Esophagus (tissue), 2 donors: ENCODE data around the gene TMED7. TPM values are rescaled to one million over a fixed set of nuclear protein-coding genes. Genes with fewer than 3 reads are reported as not detected.

Experiments used
- H3K27ac ChIP-seq, 2 donors: one replicate each; pipeline ENCODE4 v1.5.1; 2013; ENCODE audit warnings: low read depth in 2 of 2, mild to moderate bottlenecking in 2 of 2, inconsistent platforms in 1 of 2, low read length in 1 of 2, moderate library complexity in 1 of 2
- H3K27me3 ChIP-seq, 2 donors: one replicate each; pipeline ENCODE4 v1.6.1; 2013; ENCODE audit warnings: low read length in 2 of 2, control low read depth in 1 of 2, mild to moderate bottlenecking in 1 of 2; ENCODE audit not compliant: insufficient read depth in 2 of 2, control insufficient read depth in 1 of 2
- H3K36me3 ChIP-seq, 2 donors: one replicate each; pipeline ENCODE4 v1.6.1; 2013; ENCODE audit warnings: low read length in 1 of 2; ENCODE audit not compliant: control insufficient read depth in 2 of 2, insufficient read depth in 2 of 2
- H3K4me1 ChIP-seq, 2 donors: one replicate each; pipeline ENCODE4 v1.6.1; 2013; ENCODE audit warnings: low read length in 1 of 2; ENCODE audit not compliant: control insufficient read depth in 2 of 2, insufficient read depth in 2 of 2
- H3K4me3 ChIP-seq, 2 donors: one replicate each; pipeline ENCODE4 v1.5.1; 2013; ENCODE audit warnings: low read length in 2 of 2, mild to moderate bottlenecking in 2 of 2, low read depth in 1 of 2, moderate library complexity in 1 of 2
- H3K9me3 ChIP-seq, 2 donors: one replicate each; pipeline ENCODE4 v1.6.1; 2013; ENCODE audit warnings: mild to moderate bottlenecking in 2 of 2, low read depth in 1 of 2, low read length in 1 of 2, moderate library complexity in 1 of 2; ENCODE audit not compliant: control insufficient read depth in 2 of 2, insufficient read depth in 1 of 2
- WGBS, 2 donors: extraction: QIAGEN DNeasy Blood & Tissue Kit; methylation state at CpG; one replicate each; pipeline ENCODE4 v1.1.7; 2013; 5-methylcytosine and 5-hydroxymethylcytosine counted together
- polyA plus RNA-seq, 2 donors: library from polyadenylated mRNA; stranded (reverse); fragments of 200-250 nt; gene quantifications; one replicate each; pipeline ENCODE4 v1.2.3, GENCODE V29; 2013
- donor health status: healthy with polysubstance abuse.
- donor health status: Bipolar disorder and iron deficiency.

The TMED7 gene
- polyA plus RNA-seq, 2 donors, result 11.7 to 20.6 TPM

GRCh38 chr5:115579216-115579615 is 46.6 kb downstream of the TMED7 start:
- no peaks in the 10 kb centered on the region for H3K9me3 ChIP-seq
- no peaks in the 10 kb centered on the region for H3K4me1 ChIP-seq
- 73 to 76% methylated on average over 3 of the region's 3 CpGs for WGBS, 2 donors
- no peak overlapping the region for H3K27ac ChIP-seq
- no peak overlapping the region for H3K4me3 ChIP-seq
- H3K36me3 ChIP-seq, result no peaks in the 10 kb centered on the region
- no peaks in the 10 kb centered on the region for H3K27me3 ChIP-seq

DNA sequence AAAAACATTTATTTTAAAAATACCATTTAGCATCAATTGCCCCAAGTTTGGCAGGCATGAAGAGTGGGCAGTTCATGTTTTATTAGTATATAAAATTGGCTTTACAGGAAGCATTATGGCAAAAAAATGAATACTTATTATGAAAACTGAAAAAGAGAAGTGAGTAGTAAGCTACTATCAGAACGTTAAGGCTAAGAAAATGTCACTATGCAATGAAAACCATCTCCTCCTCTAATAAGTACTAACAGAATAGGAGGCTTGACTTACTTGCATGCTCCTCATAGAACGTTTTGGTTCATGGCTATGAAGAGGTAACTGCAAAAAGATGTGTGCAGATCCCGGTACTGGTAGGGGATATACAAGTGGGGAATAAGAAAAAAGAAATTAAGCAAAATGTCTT is 47.2 kb downstream of the TMED7 start:
- Histone ChIP-seq H3K27ac (no peak overlapping the region), H3K27me3 (no peaks in the 10 kb centered on the region), H3K4me1 (no peaks in the 10 kb centered on the region), H3K9me3 (no peaks in the 10 kb centered on the region), H3K4me3 (no peak overlapping the region), H3K36me3 (no peaks in the 10 kb centered on the region)
- 82 to 88% methylated on average over 3 of the region's 3 CpGs for WGBS, 2 donors

GRCh38 chr5:115577741-115578140 is 48.1 kb downstream of the TMED7 start:
- Histone ChIP-seq H3K27ac (no peak overlapping the region), H3K4me3 (no peak overlapping the region), H3K4me1 (no peaks in the 10 kb centered on the region), H3K9me3 (no peaks in the 10 kb centered on the region), H3K36me3 (no peaks in the 10 kb centered on the region), H3K27me3 (no peaks in the 10 kb centered on the region)
- 86 to 92% methylated on average over 6 of the region's 6 CpGs for WGBS, 2 donors

DNA sequence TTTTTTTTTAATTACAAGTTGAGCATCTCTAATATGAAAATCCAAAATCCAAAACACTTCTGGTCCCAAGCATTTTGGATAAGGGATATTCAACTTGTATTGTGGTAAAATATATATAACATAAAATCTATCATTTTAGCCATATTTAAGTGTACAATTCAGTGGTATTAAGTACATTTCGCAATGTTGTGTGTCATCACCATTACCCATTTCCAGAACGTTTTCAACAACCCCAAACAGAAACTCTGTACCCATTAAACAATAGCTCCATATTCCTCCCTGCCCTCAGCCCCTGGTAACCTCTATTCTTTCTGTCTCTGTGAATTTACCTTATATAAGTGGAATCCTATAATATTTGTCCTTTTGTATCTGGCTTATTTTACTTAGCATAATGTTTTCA is 48.5 kb downstream of the TMED7 start:
- 63 to 74% methylated on average over 2 of the region's 2 CpGs for WGBS, 2 donors
- no peaks in the 10 kb centered on the region for H3K36me3 ChIP-seq
- no peak overlapping the region for H3K4me3 ChIP-seq
- H3K27ac ChIP-seq, result no peak overlapping the region
- no peaks in the 10 kb centered on the region for H3K9me3 ChIP-seq
- H3K27me3 ChIP-seq, result no peaks in the 10 kb centered on the region
- no peaks in the 10 kb centered on the region for H3K4me1 ChIP-seq

- Histone ChIP-seq H3K27me3 (no peaks in the 10 kb centered on the region), H3K9me3 (no peaks in the 10 kb centered on the region), H3K4me3 (no peak overlapping the region), H3K27ac (no peak overlapping the region), H3K4me1 (no peaks in the 10 kb centered on the region), H3K36me3 (no peaks in the 10 kb centered on the region)
- 80% methylated on average over 5 of the region's 5 CpGs for WGBS, 2 donors
Observed at GRCh38 chr5:115575167-115576070, 50.4 kb downstream of the TMED7 start.

- 69 to 70% methylated on average over 2 of the region's 2 CpGs for WGBS, 2 donors
- Histone ChIP-seq H3K27me3 (no peaks in the 10 kb centered on the region), H3K36me3 (no peaks in the 10 kb centered on the region), H3K4me1 (no peaks in the 10 kb centered on the region), H3K27ac (no peak overlapping the region), H3K4me3 (no peak overlapping the region), H3K9me3 (no peaks in the 10 kb centered on the region)
Observed at GRCh38 chr5:115573133-115573532, 52.7 kb downstream of the TMED7 start.

DNA sequence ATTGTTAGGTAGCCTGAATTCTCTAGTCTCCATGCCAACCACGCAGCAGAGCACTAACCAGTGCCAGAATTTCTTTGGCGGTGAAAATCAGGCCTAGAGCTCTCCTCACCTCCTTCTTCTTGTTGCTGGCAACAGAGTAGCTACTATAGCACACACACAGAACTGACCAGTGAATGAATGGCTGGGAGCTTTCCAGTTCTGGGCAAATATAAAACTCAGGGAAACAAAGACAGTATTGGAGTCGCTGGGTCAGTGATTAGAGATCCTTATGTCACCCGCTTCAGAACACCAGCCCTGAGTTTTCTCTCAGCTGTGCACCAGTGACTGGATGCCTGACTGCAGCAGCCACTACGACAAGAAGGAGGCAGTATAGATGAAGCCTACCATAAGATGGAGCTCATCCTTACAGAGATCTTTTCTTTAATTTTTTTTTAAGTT is 54.4 kb downstream of the TMED7 start:
- Histone ChIP-seq H3K4me3 (no peak overlapping the region), H3K9me3 (no peaks in the 10 kb centered on the region), H3K4me1 (no peaks in the 10 kb centered on the region), H3K27me3 (no peaks in the 10 kb centered on the region), H3K36me3 (no peaks in the 10 kb centered on the region), H3K27ac (no peak overlapping the region)
- WGBS, 2 donors, result 70 to 78% methylated on average over 5 of the region's 5 CpGs

DNA sequence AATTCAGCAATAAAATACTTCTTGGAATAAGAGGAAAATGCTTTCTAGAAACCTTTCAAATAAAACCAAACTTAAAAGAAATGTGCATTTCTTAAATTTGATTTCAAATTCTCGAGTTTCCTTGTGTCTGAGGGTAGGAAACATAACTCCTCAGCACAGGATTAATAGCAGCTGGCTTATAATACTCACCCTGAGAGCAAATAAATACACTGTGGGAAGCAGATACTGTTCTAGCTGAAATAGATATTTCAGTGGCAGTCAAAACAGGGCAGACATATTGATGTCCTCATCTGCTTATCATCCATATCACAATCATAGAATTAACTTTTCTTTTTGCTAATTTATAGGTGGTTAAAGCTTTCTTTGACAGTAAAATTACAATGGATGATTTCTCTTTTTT is 57.2 kb downstream of the TMED7 start:
- Histone ChIP-seq H3K4me3 (no peak overlapping the region), H3K27ac (no peak overlapping the region), H3K36me3 (no peaks in the 10 kb centered on the region), H3K9me3 (no peaks in the 10 kb centered on the region), H3K4me1 (no peaks in the 10 kb centered on the region), H3K27me3 (no peaks in the 10 kb centered on the region)
- WGBS, 2 donors, result 77 to 80% methylated on average over 1 of the region's 1 CpG

GRCh38 chr5:115565233-115565632 is 60.6 kb downstream of the TMED7 start:
- Histone ChIP-seq H3K27me3 (no peaks in the 10 kb centered on the region), H3K9me3 (no peaks in the 10 kb centered on the region), H3K4me1 (peaks cover 0 to 4% of the 10 kb centered on the region in 2 donors), H3K4me3 (no peak overlapping the region), H3K27ac (no peak overlapping the region), H3K36me3 (no peaks in the 10 kb centered on the region)
- WGBS, 2 donors, result 48 to 63% methylated on average over 2 of the region's 2 CpGs
